C4-2B (cell line): Measurements from ENCODE around the gene EZH2.
A peak's percentile ranks its signal among the peaks of the same experiment; 100 is the strongest.

ENCODE experiments used
- H3K27ac ChIP-seq: fragments of 450-650 bp; 2 replicates; pipeline ENCODE4 v1.5.1; 2017
- CTCF ChIP-seq: fragments of 450-650 bp; conservative IDR thresholded peaks from 2 replicates; pipeline ENCODE4 v1.5.1; 2017; ENCODE audit warnings: mild to moderate bottlenecking
- ZFX ChIP-seq: fragments of 450-650 bp; IDR thresholded peaks from 2 replicates; pipeline ENCODE4 v1.6.1; 2017

The EZH2 gene

GRCh38 chr7:148884049-148884298 lies at the start of gene EZH2:
TSS of gene EZH2 (minus strand) at chr7:148884291. CDS start at chr7:148847298, 36,993 bp downstream.
- TF ChIP-seq ZFX (no peak), CTCF (no peak)
- H3K27ac ChIP-seq: peak within 1 kb of the TSS; percentile 94

GRCh38 chr7:148931470-148931869 lies 47.4 kb upstream of the EZH2 start:
- H3K27ac ChIP-seq: no peak overlapping the region
- no peak for TF ChIP-seq CTCF
- no peak for TF ChIP-seq ZFX

- no peak for TF ChIP-seq ZFX
- no peak for TF ChIP-seq CTCF
- H3K27ac ChIP-seq: no peak overlapping the region
Measured at GRCh38 chr7:148930335-148930734, 46.2 kb upstream of the EZH2 start.

- TF ChIP-seq ZFX (no peak), CTCF (no peak)
Measured at GRCh38 chr7:148929176-148929575, 45.1 kb upstream of the EZH2 start.

GRCh38 chr7:148927123-148928045 lies 43.3 kb upstream of the EZH2 start:
- H3K27ac ChIP-seq: no peak overlapping the region
- TF ChIP-seq ZFX (no peak), CTCF (no peak)

More at GRCh38 chr7:148929176-148929575, 45.1 kb upstream of the EZH2 start:
- no peak overlapping the region for H3K27ac ChIP-seq

- no peak overlapping the region for H3K27ac ChIP-seq
- TF ChIP-seq ZFX (no peak), CTCF (no peak)
Measured at GRCh38 chr7:148925836-148926235, 41.7 kb upstream of the EZH2 start.

GRCh38 chr7:148924011-148924410 lies 39.9 kb upstream of the EZH2 start:
- no peak overlapping the region for H3K27ac ChIP-seq
- TF ChIP-seq ZFX (no peak), CTCF (no peak)
